Measurements from ENCODE around the gene MS4A10. TPM values are rescaled to one million over a fixed set of nuclear protein-coding genes. Genes with fewer than 3 reads are reported as not detected.

MS4A10 gene
- total RNA-seq, 2 experiments from 2014 or later = not detected

- POLR2A ChIA-PET = no interaction called here
- Mint-ChIP-seq H3K27me3 (no peaks in the 10 kb centered on the region), H3K36me3 (ENCODE audit: low read depth) (no peaks in the 10 kb centered on the region), H3K4me3 (no peak overlapping the region), H3K9me3 (no peaks in the 10 kb centered on the region), H3K27ac (no peak overlapping the region), H3K4me1 (ENCODE audit: low read depth) (no peaks in the 10 kb centered on the region)
- intact Hi-C loops (cut with micrococcal nuclease) = no loop called here
- no peak for ATAC-seq
- CTCF ChIA-PET = interaction anchor here (0.9 to 1.0 kb wide), 2 partner anchors 11 to 44 kb away, joined by 3 to 4 read pairs; no protein-coding TSS in a partner anchor
- TF ChIP-seq CTCF (IDR thresholded peaks at IDR 0.05) = no peak
- no peak for DNase-seq
Observed at GRCh38 chr11:60786811-60787567, 1.9 kb downstream of the MS4A10 start.

- Mint-ChIP-seq H3K27ac (no peak overlapping the region), H3K27me3 (no peaks in the 10 kb centered on the region), H3K36me3 (ENCODE audit: low read depth) (no peaks in the 10 kb centered on the region), H3K9me3 (no peaks in the 10 kb centered on the region), H3K4me3 (no peak overlapping the region), H3K4me1 (ENCODE audit: low read depth) (no peaks in the 10 kb centered on the region)
- ChIA-PET POLR2A (no interaction called here), CTCF (no interaction called here)
- ATAC-seq = no peak
- no peak for TF ChIP-seq CTCF (IDR thresholded peaks at IDR 0.05)
- DNase-seq = no peak
- intact Hi-C loops (cut with micrococcal nuclease) = no loop called here
Observed at GRCh38 chr11:60788401-60789125, 3.4 kb downstream of the MS4A10 start.

- Mint-ChIP-seq H3K9me3 (no peaks in the 10 kb centered on the region), H3K4me3 (no peak overlapping the region), H3K4me1 (ENCODE audit: low read depth) (no peaks in the 10 kb centered on the region), H3K27ac (no peak overlapping the region), H3K27me3 (no peaks in the 10 kb centered on the region), H3K36me3 (ENCODE audit: low read depth) (no peaks in the 10 kb centered on the region)
- POLR2A ChIA-PET = no interaction called here
- DNase-seq (no peak), ATAC-seq (no peak)
- CTCF ChIA-PET = interaction anchor here (1.0 to 2.4 kb wide), 3 partner anchors 15 to 109 kb away, joined by 3 to 23 read pairs (median 3); no protein-coding TSS in a partner anchor
- TF ChIP-seq CTCF (IDR thresholded peaks at IDR 0.05) = no peak
- intact Hi-C loops (cut with micrococcal nuclease) = no loop called here
Observed at GRCh38 chr11:60790726-60791125, 5.6 kb downstream of the MS4A10 start.

- CTCF ChIA-PET = interaction anchor here (1.0 to 2.4 kb wide), 3 partner anchors 16 to 40 kb away, joined by 3 to 23 read pairs (median 3); no protein-coding TSS in a partner anchor
Observed at GRCh38 chr11:60791153-60791933, 6.2 kb downstream of the MS4A10 start.

More at GRCh38 chr11:60791153-60791933, 6.2 kb downstream of the MS4A10 start:
- H3K27me3 Mint-ChIP-seq = no peaks in the 10 kb centered on the region
- POLR2A ChIA-PET = no interaction called here
- no peaks in the 10 kb centered on the region for H3K36me3 Mint-ChIP-seq (ENCODE audit: low read depth)
- no peaks in the 10 kb centered on the region for H3K4me1 Mint-ChIP-seq (ENCODE audit: low read depth)
- intact Hi-C loops (cut with micrococcal nuclease) = no loop called here
- DNase-seq (no peak), ATAC-seq (no peak)
- H3K27ac Mint-ChIP-seq = no peak overlapping the region
- H3K9me3 Mint-ChIP-seq = no peaks in the 10 kb centered on the region
- H3K4me3 Mint-ChIP-seq = no peak overlapping the region
- TF ChIP-seq CTCF (IDR thresholded peaks at IDR 0.05) = no peak

Measured in activated CD8-positive, alpha-beta T cell treated with anti-CD3 and anti-CD28 coated beads for 36 hours (primary cell).